Measurements from ENCODE around the gene SPEN. TPM values are rescaled to one million over a fixed set of nuclear protein-coding genes. Genes with fewer than 3 reads are reported as not detected.
A peak's percentile ranks its signal among the peaks of the same experiment; 100 is the strongest.

SPEN gene
- total and polyA plus RNA-seq, 10 of the 15 experiments (the other 5 are each of a cell fraction or from before 2014, with no cell fraction given), result 5.2 to 58.7 (median 20.1) TPM

DNA sequence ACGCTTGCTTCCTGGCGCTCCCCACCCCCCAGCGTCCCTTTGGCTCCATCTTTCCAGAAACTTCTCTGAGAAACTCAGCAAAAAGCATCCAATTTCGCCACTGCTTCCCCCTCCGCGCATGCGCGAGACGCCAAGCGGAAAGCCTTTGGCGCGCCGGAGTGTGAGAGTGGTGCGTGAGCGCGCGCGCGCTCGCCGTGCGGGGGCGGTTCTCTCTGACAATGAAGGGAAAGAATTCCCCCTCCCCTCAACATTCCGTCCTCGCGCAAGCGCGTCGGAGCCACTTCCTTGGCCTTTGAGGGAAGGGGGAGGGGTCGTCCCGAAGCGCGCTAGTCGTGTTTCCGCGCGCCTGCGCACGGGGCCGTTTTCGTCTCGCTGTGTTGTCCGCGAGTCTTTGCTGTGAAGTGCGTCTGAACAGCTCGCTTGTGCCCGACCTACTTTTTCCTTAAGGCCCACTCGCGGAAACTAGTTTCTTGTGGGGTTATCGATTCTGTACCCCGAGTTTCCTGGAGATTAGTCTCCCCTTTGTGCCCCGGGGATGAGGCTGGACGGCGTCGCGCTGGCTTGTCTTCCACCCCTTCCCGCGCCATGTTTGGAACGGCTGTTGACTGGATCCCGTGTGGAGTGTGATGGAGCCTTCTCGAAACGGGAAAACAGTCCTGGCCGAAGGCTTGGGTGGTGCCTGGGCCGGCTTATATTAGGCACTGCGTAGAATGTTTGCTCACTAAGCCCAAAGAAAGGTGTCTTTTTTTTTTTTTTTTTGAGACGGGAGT is 11.6 kb upstream of the SPEN start (continued):
- TF ChIP-seq IKZF1 (conservative IDR thresholded peaks at IDR 0.05) (peak; percentile 98), EED (IDR thresholded peaks at IDR 0.05; ENCODE audit: low read depth) (peak; percentile 54), SPI1 (IDR thresholded peaks at IDR 0.05; ENCODE audit: borderline replicate concordance, insufficient read depth, low read depth, low read length) (peak; percentile 43; the same call in 1 of the 2 replicates), YY1 (IDR thresholded peaks at IDR 0.05; ENCODE audit: low read depth, low read length) (peak; percentile 86), ZZZ3 (IDR thresholded peaks at IDR 0.05; ENCODE audit: control insufficient read depth, insufficient read length, low read depth) (no peak), POU2F2 (IDR thresholded peaks at IDR 0.05; ENCODE audit: borderline replicate concordance, low read depth, low read length) (peak; percentile 35; the same call in 2 of the 3 replicates), CREB1 (IDR thresholded peaks at IDR 0.05; ENCODE audit: low read depth) (peak; percentile 48), EZH2 (IDR thresholded peaks at IDR 0.05; ENCODE audit: borderline replicate concordance, control insufficient read depth, low read depth, low read length) (no peak), TBL1XR1 (IDR thresholded peaks at IDR 0.05; ENCODE audit: low read depth, low read length) (no peak), POLR2AphosphoS5 (IDR thresholded peaks at IDR 0.05; ENCODE audit: low read length) (peak; percentile 84), ZNF622 (IDR thresholded peaks at IDR 0.05) (no peak), KLF5 (IDR thresholded peaks at IDR 0.05; ENCODE audit: partially characterized antibody) (peak; percentile 37), KDM1A (IDR thresholded peaks at IDR 0.05; ENCODE audit: borderline replicate concordance) (no peak), SMAD1 (IDR thresholded peaks at IDR 0.05; ENCODE audit: low read depth, partially characterized antibody) (peak; percentile 69), HSF1 (IDR thresholded peaks at IDR 0.05; ENCODE audit: low read depth, low read length) (peak; percentile 97), YBX1 (IDR thresholded peaks at IDR 0.05) (no peak), BACH1 (IDR thresholded peaks at IDR 0.05; ENCODE audit: borderline replicate concordance) (peak; percentile 38; the same call in 1 of the 2 replicates), CBFB (IDR thresholded peaks at IDR 0.05; ENCODE audit: low read depth) (peak; percentile 31; the same call in 1 of the 2 replicates), PAX5 (IDR thresholded peaks at IDR 0.05; ENCODE audit: borderline replicate concordance, low read depth, low read length) (peak; percentile 83), ESRRA (IDR thresholded peaks at IDR 0.05; ENCODE audit: low read length) (no peak), MYB (IDR thresholded peaks at IDR 0.05; ENCODE audit: borderline replicate concordance, low read depth, low read length) (no peak), FOXK2 (IDR thresholded peaks at IDR 0.05) (peak; percentile 65), TCF12 (IDR thresholded peaks at IDR 0.05; ENCODE audit: low read depth, low read length) (0 out of 2 replicates have a peak, but pooled peaks have one; percentile 10), STAT3 (IDR thresholded peaks at IDR 0.05; ENCODE audit: low read depth, low read length) (no peak), CHD2 (IDR thresholded peaks at IDR 0.05; ENCODE audit: borderline replicate concordance, low read depth, low read length) (peak; percentile 77)
- TF ChIP-seq, protein P1, sequence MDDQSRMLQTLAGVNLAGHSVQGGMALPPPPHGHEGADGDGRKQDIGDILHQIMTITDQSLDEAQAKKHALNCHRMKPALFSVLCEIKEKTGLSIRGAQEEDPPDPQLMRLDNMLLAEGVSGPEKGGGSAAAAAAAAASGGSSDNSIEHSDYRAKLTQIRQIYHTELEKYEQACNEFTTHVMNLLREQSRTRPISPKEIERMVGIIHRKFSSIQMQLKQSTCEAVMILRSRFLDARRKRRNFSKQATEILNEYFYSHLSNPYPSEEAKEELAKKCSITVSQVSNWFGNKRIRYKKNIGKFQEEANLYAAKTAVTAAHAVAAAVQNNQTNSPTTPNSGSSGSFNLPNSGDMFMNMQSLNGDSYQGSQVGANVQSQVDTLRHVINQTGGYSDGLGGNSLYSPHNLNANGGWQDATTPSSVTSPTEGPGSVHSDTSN (IDR thresholded peaks at IDR 0.05; ENCODE audit: insufficient replicate concordance, low read depth, low read length), result no peak
- TF ChIP-seq, protein P2, sequence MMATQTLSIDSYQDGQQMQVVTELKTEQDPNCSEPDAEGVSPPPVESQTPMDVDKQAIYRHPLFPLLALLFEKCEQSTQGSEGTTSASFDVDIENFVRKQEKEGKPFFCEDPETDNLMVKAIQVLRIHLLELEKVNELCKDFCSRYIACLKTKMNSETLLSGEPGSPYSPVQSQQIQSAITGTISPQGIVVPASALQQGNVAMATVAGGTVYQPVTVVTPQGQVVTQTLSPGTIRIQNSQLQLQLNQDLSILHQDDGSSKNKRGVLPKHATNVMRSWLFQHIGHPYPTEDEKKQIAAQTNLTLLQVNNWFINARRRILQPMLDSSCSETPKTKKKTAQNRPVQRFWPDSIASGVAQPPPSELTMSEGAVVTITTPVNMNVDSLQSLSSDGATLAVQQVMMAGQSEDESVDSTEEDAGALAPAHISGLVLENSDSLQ (IDR thresholded peaks at IDR 0.05), result peak; percentile 81
